ENCODE measurements around the gene PGRMC2.

PGRMC2 gene

DNA sequence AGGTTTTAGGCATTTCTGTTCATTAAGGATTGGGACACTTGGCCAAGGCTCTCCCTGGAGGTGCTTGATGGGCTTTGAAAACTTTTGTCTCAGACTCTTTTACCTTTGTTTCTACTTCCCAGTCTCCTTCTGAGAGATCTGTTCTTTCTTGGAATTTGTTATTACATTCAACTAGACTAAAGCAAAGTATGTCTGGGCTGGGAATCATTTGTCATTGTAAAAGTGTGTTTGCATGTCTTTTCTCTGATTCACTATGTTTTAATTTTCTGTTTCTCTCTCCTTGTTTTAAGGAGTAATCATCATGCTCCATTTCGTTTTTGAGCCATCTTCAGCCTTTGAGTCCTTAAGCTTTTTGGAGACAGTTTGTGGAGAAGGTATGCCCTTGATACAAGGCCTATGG lies 12.2 kb upstream of the PGRMC2 start:
- no peak for DNase-seq (ENCODE audit: low read depth in 1 of 2, low spot score in 1 of 2)

DNA sequence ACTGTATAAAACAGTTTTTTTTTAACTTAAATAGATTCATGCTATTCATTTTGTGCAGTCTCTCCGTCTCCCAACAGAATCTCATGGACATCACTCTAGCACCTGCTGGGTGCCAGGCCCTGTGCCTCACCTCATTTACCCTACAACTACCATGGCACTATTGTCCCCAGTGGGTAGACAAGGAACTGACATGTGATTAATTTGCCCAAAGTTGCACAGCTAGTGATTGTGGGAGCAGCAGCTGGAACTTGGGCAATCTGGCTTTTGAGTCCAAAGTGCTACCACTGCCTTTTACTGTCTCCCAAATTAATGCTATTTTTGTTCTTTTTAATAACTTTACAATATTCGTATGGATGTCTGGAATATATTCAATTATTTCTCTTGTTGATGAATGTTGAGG lies 11.2 kb upstream of the PGRMC2 start:
- no peak for DNase-seq (ENCODE audit: low read depth in 1 of 2, low spot score in 1 of 2)

DNA sequence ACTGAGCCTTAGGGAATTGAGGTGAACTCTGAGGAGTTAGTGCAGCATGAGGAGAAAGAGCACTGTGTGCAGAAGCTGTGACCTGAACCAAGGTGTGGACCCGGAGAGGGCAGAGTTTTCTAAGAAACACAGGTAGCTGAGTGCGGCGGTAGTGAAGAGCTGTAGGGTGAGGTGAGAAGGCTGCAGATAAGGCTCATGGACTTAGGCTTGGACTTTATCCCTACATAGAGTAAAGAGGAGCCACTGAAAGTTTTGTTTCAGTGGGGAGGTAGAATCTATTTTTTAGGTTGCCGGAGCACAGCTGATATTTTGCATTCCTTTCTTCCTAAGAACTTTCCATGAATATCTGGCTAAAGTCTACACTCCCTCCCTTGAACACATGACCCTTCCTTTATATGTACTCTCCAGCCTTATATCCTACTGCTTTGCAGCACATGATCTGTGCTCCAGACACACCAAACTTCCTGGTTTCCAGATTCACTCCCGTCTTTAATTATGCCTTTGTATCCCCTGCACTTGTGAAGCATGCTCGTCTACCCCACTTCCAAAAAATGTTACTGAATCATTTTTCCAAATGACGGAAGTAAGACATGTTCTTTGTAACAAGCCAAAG lies 10.6 kb upstream of the PGRMC2 start:
- DNase-seq (ENCODE audit: low read depth in 1 of 2, low spot score in 1 of 2): no peak

GRCh38 chr4:128295255-128295654 lies 7.6 kb upstream of the PGRMC2 start:
- no peak for DNase-seq (ENCODE audit: low read depth in 1 of 2, low spot score in 1 of 2)

DNA sequence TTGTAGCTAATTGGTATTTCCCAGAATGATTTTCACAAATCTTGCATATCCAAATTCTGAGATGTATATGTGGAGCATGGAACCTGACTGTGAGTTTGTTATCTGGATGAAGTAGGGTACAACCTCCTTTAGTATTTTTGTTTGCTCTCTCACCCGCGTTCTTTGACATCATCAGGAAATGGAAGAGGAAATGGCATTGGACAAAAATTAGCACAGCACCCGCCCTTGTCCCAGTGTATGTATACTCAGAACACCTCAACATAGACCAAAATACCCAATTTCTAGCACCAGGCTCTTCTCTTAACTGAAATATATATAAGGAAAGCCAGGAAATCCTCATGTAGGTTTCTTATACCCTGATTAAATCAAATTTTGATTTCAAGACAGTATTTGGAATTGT lies 6.9 kb upstream of the PGRMC2 start:
- DNase-seq (ENCODE audit: low read depth in 1 of 2, low spot score in 1 of 2): no peak

DNA sequence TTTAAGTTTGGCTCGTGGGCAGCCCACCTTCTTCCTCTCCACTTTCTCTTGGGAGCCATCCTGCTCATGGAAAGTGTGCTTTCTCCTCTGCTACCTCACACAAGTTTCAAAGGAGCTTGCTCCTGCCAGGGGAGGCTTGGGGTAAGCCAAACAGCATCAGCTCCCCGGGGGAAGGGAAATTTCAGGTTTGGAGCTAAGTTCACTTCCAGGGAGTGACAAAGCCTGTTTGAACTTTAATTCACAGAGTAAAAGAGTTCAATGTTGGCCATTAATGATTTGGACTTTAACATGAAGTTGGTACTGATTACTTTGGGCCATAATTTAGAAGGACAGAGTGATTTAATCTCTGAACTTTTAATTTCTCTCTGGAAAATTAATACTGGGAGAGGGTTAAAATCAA lies 4.7 kb upstream of the PGRMC2 start:
- DNase-seq (ENCODE audit: low read depth in 1 of 2, low spot score in 1 of 2): no peak

DNA sequence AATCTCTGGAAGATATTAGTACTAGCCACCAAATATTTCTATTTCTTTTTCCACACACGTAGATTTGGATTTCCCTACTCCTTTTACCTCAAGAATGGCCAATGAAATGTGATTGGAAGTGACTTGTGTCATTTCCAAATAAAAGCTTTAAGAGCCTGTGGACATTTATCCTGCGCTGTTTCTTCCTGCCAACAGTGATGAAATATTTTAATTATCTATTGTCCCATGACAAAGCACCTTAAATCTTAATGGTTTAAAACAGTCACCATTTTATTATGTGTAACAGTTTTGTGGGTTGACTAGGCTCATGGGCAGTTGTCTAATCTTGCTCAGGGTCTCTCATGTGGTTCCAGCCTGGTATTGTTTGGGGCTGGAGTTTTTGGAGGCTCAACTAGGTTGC lies 3.5 kb upstream of the PGRMC2 start:
- no peak for DNase-seq (ENCODE audit: low read depth in 1 of 2, low spot score in 1 of 2)

- DNase-seq (ENCODE audit: low read depth in 1 of 2, low spot score in 1 of 2): no peak
Observed at GRCh38 chr4:128290526-128290925, 2.9 kb upstream of the PGRMC2 start.

DNA sequence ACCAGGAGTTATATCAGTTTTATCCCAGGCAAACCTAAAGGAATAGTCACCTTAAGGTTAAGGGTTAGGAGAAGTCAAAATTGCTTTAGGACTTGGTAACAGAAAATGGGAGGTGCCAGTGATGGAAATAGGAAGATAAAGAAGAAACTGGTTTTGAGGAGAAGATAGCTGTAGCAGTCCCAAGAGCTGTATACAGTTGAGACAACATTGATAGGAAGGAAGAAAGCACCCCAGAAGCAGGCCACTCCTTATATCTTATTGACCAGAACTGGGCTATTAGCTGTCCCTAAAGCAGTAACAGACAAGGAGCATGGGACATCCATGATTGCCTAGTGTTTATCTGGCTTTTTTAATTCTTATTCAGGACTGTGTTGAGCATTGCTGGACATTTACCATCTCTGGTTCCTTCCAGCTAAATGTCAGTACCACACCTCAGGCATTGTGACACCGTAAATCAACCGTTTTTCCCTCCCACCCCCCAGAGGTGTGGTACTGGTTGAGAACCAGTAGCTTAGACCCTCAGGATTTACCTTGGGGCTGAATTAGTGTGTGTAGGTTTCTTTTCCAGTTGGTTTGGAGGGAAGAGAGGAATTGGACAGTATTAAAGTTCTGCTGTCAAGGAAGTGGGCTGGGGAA lies 2.0 kb upstream of the PGRMC2 start:
- no peak for DNase-seq (ENCODE audit: low read depth in 1 of 2, low spot score in 1 of 2)

DNA sequence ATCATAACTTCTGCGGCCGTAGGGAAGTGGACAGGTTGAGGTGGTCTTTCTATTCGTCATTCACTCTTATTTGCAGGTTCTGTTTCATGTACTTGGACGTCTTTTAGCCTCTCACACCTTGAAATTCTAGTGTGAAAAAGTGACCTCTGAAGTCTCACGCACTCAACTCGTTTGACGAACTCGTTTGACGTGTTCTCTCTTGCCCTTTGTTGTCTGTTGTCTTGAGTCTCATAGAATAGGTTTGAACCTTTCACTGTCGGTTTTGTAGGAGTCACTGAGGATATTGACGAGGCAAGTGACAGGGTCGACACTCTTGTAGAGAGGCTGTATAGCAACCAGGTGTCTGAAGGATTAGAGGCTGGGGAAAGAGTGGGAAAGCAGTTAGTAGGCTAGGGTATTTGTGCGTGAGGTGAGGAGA lies 1.1 kb upstream of the PGRMC2 start:
- DNase-seq (ENCODE audit: low read depth in 1 of 2, low spot score in 1 of 2): no peak

DNA sequence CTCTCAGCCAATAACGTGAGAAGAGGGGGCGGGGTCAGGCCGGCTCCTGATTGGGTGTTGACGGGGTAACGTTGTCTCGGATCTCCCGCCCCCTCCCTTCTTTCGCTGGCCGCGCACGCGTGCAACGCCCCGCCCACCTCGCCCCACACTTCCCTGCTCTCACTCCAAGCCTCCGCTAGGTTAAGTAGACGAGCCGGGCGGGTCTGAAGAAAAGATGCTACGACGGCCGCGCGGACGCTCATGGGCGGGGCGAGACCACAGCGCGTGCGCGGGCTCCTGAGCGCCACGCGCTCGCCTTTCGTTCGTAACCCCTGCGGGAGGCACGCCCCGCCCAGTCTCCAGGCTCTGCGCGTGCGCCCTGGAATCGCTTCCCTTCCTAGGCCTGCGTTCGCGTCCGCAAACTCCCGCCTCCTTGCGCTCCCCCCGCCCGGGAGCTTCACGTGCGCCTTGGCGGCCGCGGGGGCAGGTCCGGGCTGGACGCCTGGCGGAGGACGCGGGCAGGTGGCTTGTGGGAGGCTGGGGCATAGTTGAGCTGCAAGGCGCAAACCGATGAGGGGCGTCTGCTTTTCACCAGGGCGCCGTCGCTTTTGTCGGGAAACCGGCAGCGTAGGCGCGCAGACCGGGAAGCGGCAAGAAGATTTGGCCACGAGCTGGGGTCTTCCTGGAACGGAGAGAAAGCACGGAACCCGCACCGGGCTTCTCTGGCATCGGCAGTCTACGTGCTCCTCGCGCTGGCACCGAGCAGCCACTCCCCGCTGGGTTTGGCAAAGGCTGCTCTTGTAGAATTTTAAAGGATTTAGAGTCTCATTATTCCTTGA lies 467 bp upstream of the PGRMC2 start:
- peak; percentile 99 for DNase-seq (ENCODE audit: low read depth in 1 of 2, low spot score in 1 of 2)

- DNase-seq (ENCODE audit: low read depth in 1 of 2, low spot score in 1 of 2): no peak
Observed at GRCh38 chr4:128286474-128287058, 1.0 kb downstream of the PGRMC2 start.

GRCh38 chr4:128285085-128285997 lies 2.3 kb downstream of the PGRMC2 start:
- DNase-seq (ENCODE audit: low read depth in 1 of 2, low spot score in 1 of 2): no peak

DNA sequence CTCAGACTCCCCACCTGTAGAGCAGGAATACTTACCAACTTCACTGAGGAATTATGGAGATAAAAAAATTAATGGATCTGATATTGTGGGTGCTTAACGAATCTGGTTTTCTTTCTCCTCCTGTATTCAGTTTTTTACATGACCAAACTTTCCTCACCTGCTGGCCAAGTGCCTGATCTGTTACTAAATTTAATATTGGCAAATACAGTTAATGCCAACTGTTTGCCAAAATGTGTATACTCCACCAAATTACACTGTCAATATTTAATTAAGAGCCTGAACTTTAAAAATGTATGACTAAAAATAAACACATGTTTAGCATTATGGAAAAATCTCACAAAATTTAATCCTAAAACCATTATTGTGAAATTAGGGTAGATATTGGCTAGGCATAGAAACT lies 3.3 kb downstream of the PGRMC2 start:
- DNase-seq (ENCODE audit: low read depth in 1 of 2, low spot score in 1 of 2): no peak

DNA sequence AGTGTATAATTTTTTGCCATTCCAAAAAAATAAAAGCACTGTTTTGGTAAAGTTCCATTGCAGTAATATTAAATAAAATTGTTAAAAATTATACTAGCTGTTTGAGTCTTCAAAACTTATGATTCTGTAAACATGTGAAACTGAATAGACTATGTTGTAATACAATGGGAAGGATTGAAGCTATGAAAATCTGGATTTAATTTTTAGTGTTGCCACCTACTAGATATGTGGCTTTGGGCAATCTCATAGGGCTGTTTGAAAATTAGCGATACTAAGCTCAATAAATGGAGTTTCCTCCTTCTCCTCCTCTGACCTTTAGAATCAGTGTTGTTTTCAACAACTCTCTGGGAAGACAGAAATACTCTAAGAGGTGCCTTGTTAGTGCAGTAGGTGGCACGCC lies 4.5 kb downstream of the PGRMC2 start:
- DNase-seq (ENCODE audit: low read depth in 1 of 2, low spot score in 1 of 2): no peak

DNA sequence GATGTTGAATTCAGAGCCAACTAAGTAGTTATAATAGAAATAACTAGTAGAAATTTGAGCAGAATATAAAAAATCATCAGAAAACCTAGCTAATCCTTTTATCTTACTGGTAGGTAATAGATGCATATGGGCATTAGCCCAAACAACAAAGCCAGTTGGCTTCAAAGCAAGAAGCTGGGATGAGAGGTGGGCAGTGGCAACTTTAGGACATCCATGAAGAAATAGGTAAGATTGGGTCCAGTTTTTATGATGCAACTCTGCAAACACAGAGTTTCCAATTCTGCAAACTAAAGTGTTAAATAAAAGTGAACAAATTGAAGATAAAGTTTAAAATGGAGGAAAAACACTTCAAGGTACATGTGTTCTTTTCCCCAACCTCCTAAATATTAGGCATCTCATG lies 5.1 kb downstream of the PGRMC2 start:
- no peak for DNase-seq (ENCODE audit: low read depth in 1 of 2, low spot score in 1 of 2)

- DNase-seq (ENCODE audit: low read depth in 1 of 2, low spot score in 1 of 2): no peak
Observed at GRCh38 chr4:128281354-128281753, 6.3 kb downstream of the PGRMC2 start.

DNA sequence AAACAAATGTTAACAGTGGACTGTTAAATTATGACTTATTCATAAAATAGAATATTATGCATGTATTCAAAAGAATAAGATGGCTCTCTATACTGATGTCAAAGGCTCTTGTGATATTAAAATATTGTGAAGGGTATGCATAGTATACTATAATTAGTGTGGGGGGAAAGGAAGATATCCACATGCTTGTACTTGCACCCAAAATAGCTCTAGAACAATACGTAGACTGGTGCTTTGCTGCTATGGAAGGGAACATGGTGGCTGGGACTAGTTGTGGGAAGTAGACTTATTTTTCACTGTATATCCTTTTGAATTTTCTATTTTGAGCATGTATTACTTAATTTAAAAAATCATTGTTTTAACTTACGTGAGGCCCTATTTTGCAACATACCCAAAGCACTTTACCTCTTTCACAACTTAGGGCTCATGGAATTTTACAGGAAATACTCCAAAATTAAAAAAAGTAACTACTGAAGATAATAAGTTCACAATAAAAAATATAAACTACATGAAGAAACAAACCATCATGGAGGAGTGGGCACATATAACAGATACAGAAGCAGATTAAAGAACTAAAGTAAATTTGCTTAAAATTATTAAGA lies 7.9 kb downstream of the PGRMC2 start:
- DNase-seq (ENCODE audit: low read depth in 1 of 2, low spot score in 1 of 2): no peak

- no peak for DNase-seq (ENCODE audit: low read depth in 1 of 2, low spot score in 1 of 2)
Observed at GRCh38 chr4:128277856-128278255, 9.8 kb downstream of the PGRMC2 start.

DNA sequence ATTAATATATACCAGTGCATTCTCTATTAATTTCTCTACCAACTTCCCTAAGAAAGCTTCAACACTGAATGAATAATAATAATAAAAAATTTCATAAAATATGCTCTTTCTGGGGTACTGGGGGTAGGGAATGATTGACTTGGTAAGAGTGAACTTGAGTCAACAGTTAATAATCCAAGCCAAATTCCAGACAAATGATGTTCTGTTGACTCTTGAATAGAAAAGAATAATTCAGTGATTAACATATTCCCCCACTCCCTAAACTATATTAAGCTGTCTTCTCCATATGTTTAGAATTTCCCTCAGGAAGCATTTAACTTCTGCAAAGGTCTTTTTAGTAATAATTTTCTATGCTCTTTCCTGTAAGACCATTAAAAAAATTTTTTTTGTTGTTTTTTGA lies 12.3 kb downstream of the PGRMC2 start:
- DNase-seq (ENCODE audit: low read depth in 1 of 2, low spot score in 1 of 2): no peak

DNA sequence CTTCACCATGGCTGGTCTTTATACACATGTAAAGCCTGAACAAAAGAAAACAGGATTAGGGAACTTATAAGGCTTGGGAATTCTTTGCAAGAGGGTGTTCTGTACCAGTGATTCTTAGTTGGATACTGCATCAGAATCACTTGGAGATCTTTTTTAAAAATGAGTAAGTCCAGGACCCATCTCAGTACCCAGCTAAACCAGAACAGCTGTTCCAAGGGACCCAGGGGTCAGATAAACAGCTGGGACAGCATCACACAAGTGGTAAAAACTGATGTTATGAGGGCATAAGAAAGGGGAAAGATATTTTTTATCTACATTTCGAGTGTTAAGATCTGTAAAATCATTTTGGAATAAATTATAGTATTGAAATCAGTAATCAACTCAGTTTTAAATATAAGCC lies 16.1 kb downstream of the PGRMC2 start:
- no peak for DNase-seq (ENCODE audit: low read depth in 1 of 2, low spot score in 1 of 2)

All from activated T-helper 1 cell treated with anti-CD3 and anti-CD28 coated beads, Interleukin-2, amount 50 U/mL, for 16 hours (primary cell).